GM12878 (cell line): Measurements from ENCODE around the gene NHSL1. TPM values are rescaled to one million over a fixed set of nuclear protein-coding genes. Genes with fewer than 3 reads are reported as not detected.

Source experiments
- ATAC-seq: fragments of 200-7000 bp; cut with Tn5 transposase; 3 replicates; pipeline ENCODE4 v1.9.1; 2020; ENCODE audit warnings: mild to moderate bottlenecking, moderate library complexity
- BruUV-seq: library from RNA; stranded (reverse); fragments of 400-500 nt; replicated peaks from 2 replicates; lab custom pipeline; 2021; lab: Mats Ljungman, UMichigan
- CTCF ChIA-PET: fragments of 300-600 bp; sonication (Branson Sonifier 250); formaldehyde crosslinking; extraction: SDS; loops from one replicate; lab custom pipeline; 2021; ENCODE audit warnings: inconsistent platforms; lab: Yijun Ruan, JAX
- POLR2A ChIA-PET: fragments of 350-600 bp; formaldehyde crosslinking; extraction: SDS; loops from one replicate; lab custom pipeline; 2021; ENCODE audit warnings: inconsistent platforms; lab: Charles Lee
- RAD21 ChIA-PET: fragments of 300-600 bp; sonication (Branson Sonifier 250); formaldehyde crosslinking; loops from one replicate; lab custom pipeline; 2023; ENCODE audit warnings: antibody characterized with exemption; ENCODE audit not compliant: unreplicated experiment; lab: Charles Lee
- SMC1A ChIA-PET: fragments of 300-600 bp; sonication (Branson Sonifier 250); formaldehyde crosslinking; loops from one replicate; lab custom pipeline; 2023; ENCODE audit not compliant: unreplicated experiment, uncharacterized antibody; lab: Charles Lee
- DNase-seq: peaks from one replicate; pipeline ENCODE4 v3.0.0-alpha.2; 2011; ENCODE audit warnings: low read depth, low spot score
- FAIRE-seq: peaks from 3 replicates; lab custom pipeline; 2011; peaks lifted over from hg19 to GRCh38; lab: Jason Lieb, UNC
- H2AFZ ChIP-seq: 2 replicates; pipeline ENCODE4 v1.6.0; 2011; ENCODE audit warnings: low read depth, low read length, control low read depth; ENCODE audit not compliant: control insufficient read depth
- H3K27ac ChIP-seq: 2 replicates; pipeline ENCODE4 v1.5.1; 2011; ENCODE audit warnings: control low read depth; ENCODE audit not compliant: control insufficient read depth, insufficient read depth
- H3K27me3 ChIP-seq, 2 experiments: replicated peaks in 1 of 2; 2 replicates each; pipeline versions ENCODE4 v1.6.0 to v1.6.1; 2011; ENCODE audit warnings: low read length in 1 of 2; ENCODE audit not compliant: control insufficient read depth in 2 of 2, insufficient read depth in 2 of 2
- H3K36me3 ChIP-seq, 2 experiments: 2 replicates each; pipeline ENCODE4 v1.5.1; 2011; ENCODE audit warnings: low read length in 1 of 2; ENCODE audit not compliant: control insufficient read depth in 2 of 2, insufficient read depth in 2 of 2
- H3K4me1 ChIP-seq: 2 replicates; pipeline ENCODE4 v1.6.1; 2011; ENCODE audit warnings: mild to moderate bottlenecking, low read length, moderate library complexity, mixed read lengths; ENCODE audit not compliant: control insufficient read depth, insufficient read depth
- H3K4me2 ChIP-seq: 2 replicates; pipeline ENCODE4 v1.6.0; 2011; ENCODE audit warnings: control low read depth; ENCODE audit not compliant: control insufficient read depth, insufficient read depth
- H3K4me3 ChIP-seq: fragments of 200-600 bp; sonication (generic); 2 replicates; pipeline ENCODE4 v1.5.1; 2016
- H3K79me2 ChIP-seq: 2 replicates; pipeline ENCODE4 v1.6.0; 2011; ENCODE audit warnings: low read length; ENCODE audit not compliant: control insufficient read depth, insufficient read depth
- H3K9ac ChIP-seq: 2 replicates; pipeline ENCODE4 v1.8.0; 2011; ENCODE audit warnings: low read length, control low read depth, mixed read lengths; ENCODE audit not compliant: control insufficient read depth, insufficient read depth
- H3K9me3 ChIP-seq: replicated peaks from 3 replicates; pipeline ENCODE4 v1.5.1; 2011; ENCODE audit warnings: mild to moderate bottlenecking, low read length; ENCODE audit not compliant: control insufficient read depth, insufficient read depth
- H4K20me1 ChIP-seq: 2 replicates; pipeline ENCODE4 v1.6.0; 2011; ENCODE audit not compliant: control insufficient read depth, insufficient read depth
- BCL11A ChIP-seq: IDR thresholded peaks from 2 replicates; pipeline ENCODE4 v1.6.1; 2011; ENCODE audit warnings: low read depth, low read length
- HCFC1 ChIP-seq: fragments of 150-350 bp; IDR thresholded peaks from 2 replicates; pipeline ENCODE4 v1.6.1; 2014; ENCODE audit warnings: low read length
- KLF5 ChIP-seq: fragments of 450-650 bp; IDR thresholded peaks from 2 replicates; pipeline ENCODE4 v1.6.1; 2014; ENCODE audit warnings: mild to moderate bottlenecking; ENCODE audit not compliant: partially characterized antibody
- NR2C1 ChIP-seq: fragments of 450-650 bp; IDR thresholded peaks from 2 replicates; pipeline ENCODE4 v1.6.1; 2017; ENCODE audit warnings: antibody characterized with exemption, mild to moderate bottlenecking, moderate library complexity
- PRDM15 ChIP-seq: fragments of 450-650 bp; formaldehyde crosslinking; IDR thresholded peaks from 2 replicates; pipeline ENCODE4 v1.4.0; 2020; ENCODE audit warnings: mild to moderate bottlenecking, moderate library complexity
- RBBP5 ChIP-seq: fragments of 200-600 bp; sonication (generic); conservative IDR thresholded peaks from 2 replicates; pipeline ENCODE4 v1.6.1; 2016
- SKIL ChIP-seq: fragments of 450-650 bp; IDR thresholded peaks from 2 replicates; pipeline ENCODE4 v1.6.1; 2017; ENCODE audit warnings: mild to moderate bottlenecking, low read depth, inconsistent platforms; ENCODE audit not compliant: poor library complexity, severe bottlenecking
- SMAD1 ChIP-seq: fragments of 450-650 bp; IDR thresholded peaks from 2 replicates; pipeline ENCODE4 v1.6.1; 2018; ENCODE audit warnings: mild to moderate bottlenecking, low read depth; ENCODE audit not compliant: partially characterized antibody
- ZNF384 ChIP-seq: IDR thresholded peaks from 2 replicates; pipeline ENCODE4 v1.6.1; 2012; ENCODE audit warnings: low read depth, mild to moderate bottlenecking, low read length, improper control_type of control experiment, borderline replicate concordance
- in situ Hi-C: fragments of 300-500 bp; cut with MboI; formaldehyde crosslinking; loops from 9 replicates; pipeline ENCODE4 v1.14.3; 2018; ENCODE audit warnings: mixed read lengths
- intact Hi-C: fragments of 100-400 bp; cut with micrococcal nuclease; formaldehyde crosslinking; loops from one replicate; pipeline ENCODE4 v1.14.2; 2022; ENCODE audit not compliant: unreplicated experiment
- polyA plus RNA-seq, 11 experiments: library from polyadenylated mRNA; depleted of rRNA in 4 of 11; unstranded in 6 of 11; stranded (reverse) in 5 of 11; fragments of >200 nt; fragmentation: Nextera tagmentation in 4 of 11; fragmentation: Illumina TruSeq in 1 of 11; extraction: Ambion mirVana in 4 of 11; extraction: Trizol in 1 of 11; gene quantifications; 1 replicate in 1 of 11; 2 replicates in 10 of 11; pipeline versions ENCODE4 v1.2.1 to v1.2.3, GENCODE V29; 2011 to 2016; ENCODE audit warnings: inconsistent platforms in 2 of 11, missing spikeins in 2 of 11, low read depth in 1 of 11
- total RNA-seq, 4 experiments: library from RNA; depleted of rRNA in 3 of 4; stranded (reverse); fragments of >200 nt in 3 of 4; fragmentation: Illumina TruSeq in 1 of 4; extraction: Trizol in 1 of 4; gene quantifications; 2 replicates each; pipeline versions ENCODE4 v1.2.1 to v1.2.3, GENCODE V29; 2013 to 2021
- TF ChIP-seq, protein P1 (sequence below), 3 experiments: IDR thresholded peaks in 2 of 3; conservative IDR thresholded peaks in 1 of 3; 2 replicates each; pipeline ENCODE4 v1.5.1; 2011; ENCODE audit warnings: low read depth in 3 of 3, low read length in 3 of 3, mild to moderate bottlenecking in 3 of 3, control low read depth in 2 of 3, moderate library complexity in 2 of 3, inconsistent platforms in 1 of 3, mixed read lengths in 1 of 3; ENCODE audit not compliant: control insufficient read depth in 2 of 3, insufficient read depth in 1 of 3; ENCODE audit errors: extremely low read depth in 1 of 3

NHSL1 gene
- total and polyA plus RNA-seq, 10 of the 15 experiments (the other 5 are each of a cell fraction or from before 2014, with no cell fraction given), result 0.26 to 14.1 (median 0.90) TPM

DNA sequence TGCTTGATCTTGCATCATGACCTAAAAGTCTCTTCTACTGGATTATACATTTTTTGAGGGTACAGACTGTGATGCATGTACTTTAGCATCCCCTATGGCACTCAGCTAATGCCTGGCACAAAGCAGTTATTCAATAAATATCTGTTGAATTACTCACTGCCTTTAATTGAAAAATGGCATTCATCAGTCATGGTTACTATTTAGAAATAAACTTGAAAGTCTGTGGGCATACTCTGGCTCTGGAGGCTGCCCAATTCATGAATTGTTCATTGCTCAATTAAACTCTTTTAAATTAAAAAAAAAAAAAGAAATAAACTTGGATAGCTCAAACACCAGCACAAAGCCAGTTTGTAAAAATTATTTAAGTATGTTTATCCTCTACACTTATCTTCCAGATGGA lies 55.3 kb downstream of the NHSL1 start:
- H3K9ac ChIP-seq, result no peak overlapping the region
- no TSS peak for BruUV-seq
- ChIA-PET POLR2A (no interaction called here), SMC1A (interaction anchor here (0.6 to 7.4 kb wide), 7 partner anchors 8 to 328 kb away, joined by 3 to 51 read pairs (median 5); no protein-coding TSS in a partner anchor), RAD21 (interaction anchor here (0.7 kb wide), 1 partner anchor 65 kb away, joined by 3 read pairs; no protein-coding TSS in a partner anchor), CTCF (interaction anchor here (0.6 to 4.0 kb wide), 5 partner anchors 11 to 75 kb away, joined by 3 to 25 read pairs (median 3); no protein-coding TSS in a partner anchor)
- no peak for TF ChIP-seq SMAD1
- no peak for TF ChIP-seq HCFC1
- no peak for TF ChIP-seq SKIL
- no peak for TF ChIP-seq BCL11A
- TF ChIP-seq RBBP5, result no peak
- TF ChIP-seq NR2C1, result no peak
- no peak for TF ChIP-seq PRDM15
- TF ChIP-seq, protein P1, sequence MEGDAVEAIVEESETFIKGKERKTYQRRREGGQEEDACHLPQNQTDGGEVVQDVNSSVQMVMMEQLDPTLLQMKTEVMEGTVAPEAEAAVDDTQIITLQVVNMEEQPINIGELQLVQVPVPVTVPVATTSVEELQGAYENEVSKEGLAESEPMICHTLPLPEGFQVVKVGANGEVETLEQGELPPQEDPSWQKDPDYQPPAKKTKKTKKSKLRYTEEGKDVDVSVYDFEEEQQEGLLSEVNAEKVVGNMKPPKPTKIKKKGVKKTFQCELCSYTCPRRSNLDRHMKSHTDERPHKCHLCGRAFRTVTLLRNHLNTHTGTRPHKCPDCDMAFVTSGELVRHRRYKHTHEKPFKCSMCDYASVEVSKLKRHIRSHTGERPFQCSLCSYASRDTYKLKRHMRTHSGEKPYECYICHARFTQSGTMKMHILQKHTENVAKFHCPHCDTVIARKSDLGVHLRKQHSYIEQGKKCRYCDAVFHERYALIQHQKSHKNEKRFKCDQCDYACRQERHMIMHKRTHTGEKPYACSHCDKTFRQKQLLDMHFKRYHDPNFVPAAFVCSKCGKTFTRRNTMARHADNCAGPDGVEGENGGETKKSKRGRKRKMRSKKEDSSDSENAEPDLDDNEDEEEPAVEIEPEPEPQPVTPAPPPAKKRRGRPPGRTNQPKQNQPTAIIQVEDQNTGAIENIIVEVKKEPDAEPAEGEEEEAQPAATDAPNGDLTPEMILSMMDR (IDR thresholded peaks at IDR 0.05 in 2 of 3, conservative IDR thresholded peaks at IDR 0.05 in 1 of 3; ENCODE audit: control insufficient read depth in 2 of 3, extremely low read depth in 1 of 3, insufficient read depth in 1 of 3, low read depth in 3 of 3, low read length in 3 of 3), result no peak
- TF ChIP-seq KLF5, result no peak
- TF ChIP-seq ZNF384, result no peak
- no peak overlapping the region for H3K27ac ChIP-seq
- no peak overlapping the region for H3K4me2 ChIP-seq
- no peak overlapping the region for H3K4me3 ChIP-seq
- no peaks in the 10 kb centered on the region for H3K9me3 ChIP-seq
- ATAC-seq (no peak), DNase-seq (no peak), FAIRE-seq (no peak)
- intact Hi-C loops, result no loop called here
- no peak overlapping the region for H2AFZ ChIP-seq
- H4K20me1 ChIP-seq, result no peaks in the 10 kb centered on the region
- in situ Hi-C loops, result no loop called here
- no peaks in the 10 kb centered on the region for H3K79me2 ChIP-seq
- no peaks in the 10 kb centered on the region for H3K27me3 ChIP-seq
- H3K4me1 ChIP-seq, result no peaks in the 10 kb centered on the region
- H3K36me3 ChIP-seq, result no peaks in the 10 kb centered on the region; a peak in 1 of 4 replicates
